Nephron progenitor cell (in vitro differentiated cells): ENCODE data around the gene WFDC5.

Experiments
- DNase-seq: peaks from one replicate; pipeline ENCODE4 v3.0.0; 2021
- H3K27ac Mint-ChIP-seq: 2 replicates; pipeline ENCODE4 v1.8.0; 2021; ENCODE audit warnings: mild to moderate bottlenecking, moderate library complexity, mixed read lengths
- H3K27me3 Mint-ChIP-seq: 2 replicates; pipeline ENCODE4 v1.8.0; 2021; ENCODE audit warnings: mild to moderate bottlenecking, low read depth, mixed read lengths; ENCODE audit not compliant: poor library complexity
- H3K36me3 Mint-ChIP-seq: 2 replicates; pipeline ENCODE4 v1.8.0; 2021; ENCODE audit warnings: low read depth, mixed read lengths
- H3K4me1 Mint-ChIP-seq: 2 replicates; pipeline ENCODE4 v1.8.0; 2021; ENCODE audit warnings: mixed read lengths
- H3K4me3 Mint-ChIP-seq: 2 replicates; pipeline ENCODE4 v1.8.0; 2021; ENCODE audit warnings: mild to moderate bottlenecking, moderate library complexity, mixed read lengths
- H3K9me3 Mint-ChIP-seq: 2 replicates; pipeline ENCODE4 v1.8.0; 2021; ENCODE audit warnings: mild to moderate bottlenecking, moderate library complexity, mixed read lengths
- TF ChIP-seq, protein P1 (sequence below): fragments of 200-600 bp; sonication (generic); IDR thresholded peaks from 2 replicates; pipeline ENCODE4 v1.5.0; 2021; ENCODE audit warnings: antibody characterized with exemption

Gene WFDC5

DNA sequence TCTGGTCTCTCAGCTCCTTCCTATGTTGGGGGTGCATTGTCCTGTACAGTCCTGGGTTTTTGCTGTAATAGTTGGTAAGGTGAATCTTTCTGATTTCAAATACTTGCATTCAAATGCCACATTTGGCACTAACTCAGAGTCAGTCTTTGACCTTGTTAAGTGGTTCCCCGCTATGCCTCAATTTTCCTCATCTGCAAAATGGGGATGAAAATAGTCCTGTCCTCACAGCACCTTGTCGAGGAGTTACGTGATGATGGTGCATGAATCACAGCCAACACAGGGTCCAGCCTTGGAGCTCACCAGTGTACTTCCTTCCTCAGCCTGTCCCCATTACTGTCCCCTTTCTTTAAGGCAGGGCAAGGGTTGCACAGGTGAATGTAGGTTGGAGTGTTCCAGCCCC lies 1.1 kb downstream of the WFDC5 start:
- Mint-ChIP-seq H3K4me1 (no peaks in the 10 kb centered on the region), H3K36me3 (no peaks in the 10 kb centered on the region), H3K9me3 (no peaks in the 10 kb centered on the region), H3K4me3 (no peak overlapping the region), H3K27me3 (peaks cover 48% of the 10 kb centered on the region), H3K27ac (no peak overlapping the region)
- DNase-seq = no peak
- TF ChIP-seq, protein P1, sequence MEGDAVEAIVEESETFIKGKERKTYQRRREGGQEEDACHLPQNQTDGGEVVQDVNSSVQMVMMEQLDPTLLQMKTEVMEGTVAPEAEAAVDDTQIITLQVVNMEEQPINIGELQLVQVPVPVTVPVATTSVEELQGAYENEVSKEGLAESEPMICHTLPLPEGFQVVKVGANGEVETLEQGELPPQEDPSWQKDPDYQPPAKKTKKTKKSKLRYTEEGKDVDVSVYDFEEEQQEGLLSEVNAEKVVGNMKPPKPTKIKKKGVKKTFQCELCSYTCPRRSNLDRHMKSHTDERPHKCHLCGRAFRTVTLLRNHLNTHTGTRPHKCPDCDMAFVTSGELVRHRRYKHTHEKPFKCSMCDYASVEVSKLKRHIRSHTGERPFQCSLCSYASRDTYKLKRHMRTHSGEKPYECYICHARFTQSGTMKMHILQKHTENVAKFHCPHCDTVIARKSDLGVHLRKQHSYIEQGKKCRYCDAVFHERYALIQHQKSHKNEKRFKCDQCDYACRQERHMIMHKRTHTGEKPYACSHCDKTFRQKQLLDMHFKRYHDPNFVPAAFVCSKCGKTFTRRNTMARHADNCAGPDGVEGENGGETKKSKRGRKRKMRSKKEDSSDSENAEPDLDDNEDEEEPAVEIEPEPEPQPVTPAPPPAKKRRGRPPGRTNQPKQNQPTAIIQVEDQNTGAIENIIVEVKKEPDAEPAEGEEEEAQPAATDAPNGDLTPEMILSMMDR = no peak

DNA sequence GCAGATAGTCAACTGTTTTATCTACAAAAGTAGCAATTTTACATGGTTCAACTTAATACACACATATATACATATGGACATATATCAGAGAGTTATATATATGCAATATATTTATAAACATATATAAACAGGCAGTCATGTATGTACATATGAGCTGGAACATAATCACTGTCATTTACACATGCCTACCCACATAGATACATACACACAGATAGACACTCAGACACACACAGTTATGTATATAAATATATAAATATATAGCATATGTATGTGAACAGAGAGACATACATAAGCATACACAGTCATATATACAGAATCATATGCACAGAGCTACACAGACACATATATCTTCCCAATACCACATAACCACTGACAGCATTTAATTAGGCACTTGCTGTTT lies 2.2 kb downstream of the WFDC5 start:
- DNase-seq = no peak
- H3K4me1 Mint-ChIP-seq = no peaks in the 10 kb centered on the region
- H3K27ac Mint-ChIP-seq = no peak overlapping the region
- H3K36me3 Mint-ChIP-seq = no peaks in the 10 kb centered on the region
- H3K27me3 Mint-ChIP-seq = peaks cover 44% of the 10 kb centered on the region
- no peak overlapping the region for H3K4me3 Mint-ChIP-seq
- TF ChIP-seq, protein P1 = no peak
- no peaks in the 10 kb centered on the region for H3K9me3 Mint-ChIP-seq

DNA sequence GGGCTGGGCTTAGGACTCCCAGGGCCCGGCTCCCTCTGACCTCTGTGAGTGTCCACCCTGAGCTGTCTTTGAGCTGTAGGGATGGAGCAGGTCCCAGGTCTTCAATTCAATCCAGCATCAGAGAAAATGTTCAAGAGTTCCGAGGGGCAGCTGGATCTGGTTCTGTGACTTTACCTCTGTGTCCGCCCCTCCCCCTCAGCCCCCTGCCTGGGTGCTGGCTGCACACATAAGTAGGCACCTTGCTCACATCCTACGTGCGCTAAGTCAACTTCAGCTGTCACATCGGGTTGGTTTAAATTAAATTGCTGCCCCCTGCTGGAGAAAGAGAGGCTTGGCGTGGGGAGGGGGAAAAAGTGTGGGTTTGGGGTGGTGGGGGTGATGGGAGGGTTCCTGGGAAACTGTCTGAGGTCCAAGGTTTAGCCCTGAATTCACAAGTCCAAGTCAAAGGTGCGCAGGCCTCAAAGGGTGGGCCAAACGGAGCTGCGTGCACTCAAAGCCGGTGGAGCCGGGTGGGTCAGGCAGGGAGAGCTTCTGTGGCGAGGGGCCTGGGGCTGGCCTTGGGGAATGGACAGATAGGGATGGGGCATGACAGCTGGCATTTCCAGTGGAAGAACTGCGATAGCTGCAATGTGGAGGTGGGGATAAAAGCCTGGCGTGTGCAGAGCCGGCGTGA lies 3.0 kb downstream of the WFDC5 start:
- DNase-seq = peak; percentile 35
- TF ChIP-seq, protein P1 = peak; percentile 40
- no peak overlapping the region for H3K27ac Mint-ChIP-seq
- no peak overlapping the region for H3K4me3 Mint-ChIP-seq
- H3K4me1 Mint-ChIP-seq = no peaks in the 10 kb centered on the region
- no peaks in the 10 kb centered on the region for H3K9me3 Mint-ChIP-seq
- peaks cover 45% of the 10 kb centered on the region for H3K27me3 Mint-ChIP-seq
- H3K36me3 Mint-ChIP-seq = no peaks in the 10 kb centered on the region

DNA sequence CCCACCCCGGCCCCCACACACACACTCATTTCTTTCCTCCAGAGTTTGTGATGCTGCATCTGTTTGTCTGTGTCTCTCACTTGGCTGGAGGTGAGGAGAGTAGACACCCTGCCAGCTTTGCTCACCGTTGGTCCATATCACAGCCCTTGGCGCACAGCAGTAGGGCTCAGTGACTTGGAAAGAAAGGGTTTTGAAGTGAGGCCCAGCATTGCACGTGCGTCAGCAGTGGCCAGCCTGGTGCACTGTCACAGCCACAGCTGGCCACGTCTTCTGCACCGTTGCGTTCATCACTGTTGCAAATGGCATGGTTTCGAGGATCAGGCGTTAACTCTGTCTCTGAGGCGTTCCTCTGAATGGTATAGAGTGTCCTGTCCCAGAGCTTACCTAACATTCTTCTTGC lies 3.7 kb downstream of the WFDC5 start:
- Mint-ChIP-seq H3K27ac (no peak overlapping the region), H3K4me3 (no peak overlapping the region), H3K36me3 (no peaks in the 10 kb centered on the region), H3K4me1 (no peaks in the 10 kb centered on the region), H3K27me3 (peaks cover 46% of the 10 kb centered on the region), H3K9me3 (no peaks in the 10 kb centered on the region)
- no peak for DNase-seq
- TF ChIP-seq, protein P1 = no peak

DNA sequence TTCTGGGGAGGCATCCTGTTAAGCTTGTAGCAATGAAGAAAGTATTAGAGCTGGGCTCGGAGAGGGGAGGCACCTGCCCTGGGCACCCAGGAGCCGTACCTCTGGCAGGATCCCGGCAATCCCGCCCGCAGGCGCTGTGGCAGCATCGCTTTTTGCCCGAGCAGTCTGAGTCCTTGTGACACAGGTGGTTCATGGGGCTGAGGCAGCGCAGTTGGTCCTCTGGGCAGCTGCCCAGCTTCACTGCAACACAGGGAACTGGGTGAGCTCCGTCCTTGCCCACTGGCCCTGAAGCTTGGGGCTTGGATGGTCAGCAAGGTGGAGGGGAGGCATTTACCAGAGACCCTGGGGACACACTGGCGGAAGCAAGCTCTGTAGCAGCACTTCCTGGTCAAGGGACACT lies 4.7 kb downstream of the WFDC5 start:
- Mint-ChIP-seq H3K4me1 (no peaks in the 10 kb centered on the region), H3K27ac (no peak overlapping the region), H3K27me3 (peaks cover 45% of the 10 kb centered on the region), H3K9me3 (no peaks in the 10 kb centered on the region), H3K4me3 (no peak overlapping the region), H3K36me3 (no peaks in the 10 kb centered on the region)
- no peak for DNase-seq
- TF ChIP-seq, protein P1 = no peak

DNA sequence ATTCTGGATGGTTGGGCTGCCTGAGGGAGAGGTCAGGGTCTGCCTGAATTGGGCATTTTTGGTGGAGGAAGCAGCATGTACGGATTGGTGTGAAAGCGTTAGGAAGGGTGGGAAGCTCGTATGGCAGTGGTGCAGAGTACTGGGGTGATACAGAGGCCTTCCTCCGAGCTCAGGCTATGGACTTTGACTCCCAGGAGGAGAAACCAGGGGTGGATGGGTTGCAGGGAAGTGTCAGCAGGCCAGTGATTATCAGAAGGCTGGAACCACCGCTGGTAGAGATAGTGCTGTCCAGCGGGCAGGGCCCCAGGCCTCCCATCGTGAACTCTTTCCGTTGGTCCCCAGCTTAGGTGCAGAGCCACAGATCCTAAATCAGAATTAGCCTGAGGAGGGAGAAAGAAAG lies 5.3 kb downstream of the WFDC5 start:
- DNase-seq = no peak
- H3K27ac Mint-ChIP-seq = no peak overlapping the region
- no peaks in the 10 kb centered on the region for H3K4me1 Mint-ChIP-seq
- H3K36me3 Mint-ChIP-seq = no peaks in the 10 kb centered on the region
- TF ChIP-seq, protein P1 = no peak
- peaks cover 43% of the 10 kb centered on the region for H3K27me3 Mint-ChIP-seq
- no peak overlapping the region for H3K4me3 Mint-ChIP-seq
- no peaks in the 10 kb centered on the region for H3K9me3 Mint-ChIP-seq
